C4-2B (cell line): ENCODE measurements around the gene APP.

ENCODE experiments used
- ZFX ChIP-seq: fragments of 450-650 bp; IDR thresholded peaks from 2 replicates; pipeline ENCODE4 v1.6.1; 2017
- TF ChIP-seq, protein P1 (sequence below): fragments of 450-650 bp; conservative IDR thresholded peaks from 2 replicates; pipeline ENCODE4 v1.5.1; 2017; ENCODE audit warnings: mild to moderate bottlenecking

DNA sequence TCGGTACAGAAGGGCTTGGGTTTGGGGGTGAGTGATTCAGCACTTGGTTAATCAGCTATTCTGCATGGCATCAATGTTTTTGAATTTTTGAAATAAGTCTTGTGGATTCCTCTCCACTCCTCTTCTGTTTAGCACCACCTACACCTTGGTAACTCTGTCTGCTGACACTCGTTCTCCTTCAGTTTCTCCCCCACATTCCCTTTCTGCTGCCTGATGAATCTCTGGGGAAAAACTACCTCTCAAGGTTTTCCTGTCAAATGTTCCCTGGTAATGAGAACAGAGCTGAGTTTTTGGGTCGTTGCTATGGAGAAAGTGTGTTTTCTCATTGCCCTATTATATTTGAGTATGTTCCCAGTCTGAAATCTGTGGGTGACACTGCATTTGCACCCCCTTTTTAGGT, 327.6 kb downstream of the APP start:
- TF ChIP-seq, protein P1, sequence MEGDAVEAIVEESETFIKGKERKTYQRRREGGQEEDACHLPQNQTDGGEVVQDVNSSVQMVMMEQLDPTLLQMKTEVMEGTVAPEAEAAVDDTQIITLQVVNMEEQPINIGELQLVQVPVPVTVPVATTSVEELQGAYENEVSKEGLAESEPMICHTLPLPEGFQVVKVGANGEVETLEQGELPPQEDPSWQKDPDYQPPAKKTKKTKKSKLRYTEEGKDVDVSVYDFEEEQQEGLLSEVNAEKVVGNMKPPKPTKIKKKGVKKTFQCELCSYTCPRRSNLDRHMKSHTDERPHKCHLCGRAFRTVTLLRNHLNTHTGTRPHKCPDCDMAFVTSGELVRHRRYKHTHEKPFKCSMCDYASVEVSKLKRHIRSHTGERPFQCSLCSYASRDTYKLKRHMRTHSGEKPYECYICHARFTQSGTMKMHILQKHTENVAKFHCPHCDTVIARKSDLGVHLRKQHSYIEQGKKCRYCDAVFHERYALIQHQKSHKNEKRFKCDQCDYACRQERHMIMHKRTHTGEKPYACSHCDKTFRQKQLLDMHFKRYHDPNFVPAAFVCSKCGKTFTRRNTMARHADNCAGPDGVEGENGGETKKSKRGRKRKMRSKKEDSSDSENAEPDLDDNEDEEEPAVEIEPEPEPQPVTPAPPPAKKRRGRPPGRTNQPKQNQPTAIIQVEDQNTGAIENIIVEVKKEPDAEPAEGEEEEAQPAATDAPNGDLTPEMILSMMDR, result no peak
- TF ChIP-seq ZFX, result no peak
